HG02678 (cell line): ENCODE measurements around the gene COPE.
"Not testable (repeated sequence)": the region's sequence is repeated elsewhere in the genome, so short reads cannot be mapped to it uniquely, and the experiment has no call there.

Source experiments
- ATAC-seq: cut with Tn5 transposase; IDR thresholded peaks from one replicate; pipeline ENCODE4 v1.9.1; 2021; ENCODE audit warnings: mild to moderate bottlenecking, moderate library complexity; ENCODE audit not compliant: unreplicated experiment

The COPE gene

DNA sequence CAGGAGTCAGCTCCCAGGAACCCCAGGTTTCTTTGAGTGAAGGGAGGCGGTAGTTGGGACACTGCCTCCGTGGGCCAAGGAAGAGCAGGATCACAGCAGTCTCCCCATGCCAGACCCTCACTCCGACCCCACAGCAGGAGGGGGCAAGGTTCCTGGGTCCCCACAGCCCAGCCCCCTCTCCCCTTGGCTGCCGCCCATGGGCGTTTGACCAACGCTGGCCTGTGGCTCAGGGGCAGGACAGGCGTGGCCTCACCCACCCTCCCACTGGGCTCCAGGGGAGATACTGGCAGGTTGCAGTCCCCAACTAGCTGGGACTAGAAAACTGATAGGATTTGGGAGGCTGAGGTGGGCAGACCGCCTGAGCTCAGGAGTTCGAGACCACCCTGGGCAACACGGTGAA, 9.2 kb downstream of the COPE start:
- no peak for ATAC-seq

DNA sequence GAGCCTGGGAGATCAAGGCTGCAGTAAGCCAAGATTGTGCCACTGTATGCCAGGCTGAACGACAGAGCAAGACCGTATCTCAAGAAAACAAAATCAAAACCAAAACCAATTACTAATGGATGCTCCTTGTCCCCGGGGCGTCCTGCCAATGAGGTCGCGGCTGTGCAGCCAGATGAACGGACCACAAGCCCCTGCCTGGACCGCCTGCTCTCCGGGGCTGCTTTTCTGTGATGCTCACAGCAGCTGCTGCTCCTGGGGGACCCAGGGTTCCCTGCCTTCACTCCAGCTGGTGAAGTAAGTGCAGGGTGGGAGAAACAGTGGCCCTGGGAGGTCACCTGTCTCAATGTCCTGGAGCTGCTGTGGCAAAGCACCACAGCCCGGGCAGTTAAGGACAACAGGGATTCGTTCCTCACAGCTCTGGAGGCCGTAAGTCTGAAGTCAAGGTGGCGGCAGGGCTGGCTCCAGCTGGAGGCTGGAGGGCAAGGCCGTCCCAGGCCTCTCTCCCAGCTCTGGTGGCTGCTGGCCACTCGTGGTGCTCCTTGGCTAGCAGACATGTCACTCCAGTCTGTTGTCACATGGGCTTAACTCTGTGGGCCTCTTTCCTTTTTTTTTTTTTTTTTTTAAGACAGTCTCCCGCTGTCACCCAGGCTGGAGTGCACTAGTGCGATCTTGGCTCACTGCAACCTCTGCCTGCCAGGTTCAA, 10.1 kb downstream of the COPE start:
- no peak for ATAC-seq

DNA sequence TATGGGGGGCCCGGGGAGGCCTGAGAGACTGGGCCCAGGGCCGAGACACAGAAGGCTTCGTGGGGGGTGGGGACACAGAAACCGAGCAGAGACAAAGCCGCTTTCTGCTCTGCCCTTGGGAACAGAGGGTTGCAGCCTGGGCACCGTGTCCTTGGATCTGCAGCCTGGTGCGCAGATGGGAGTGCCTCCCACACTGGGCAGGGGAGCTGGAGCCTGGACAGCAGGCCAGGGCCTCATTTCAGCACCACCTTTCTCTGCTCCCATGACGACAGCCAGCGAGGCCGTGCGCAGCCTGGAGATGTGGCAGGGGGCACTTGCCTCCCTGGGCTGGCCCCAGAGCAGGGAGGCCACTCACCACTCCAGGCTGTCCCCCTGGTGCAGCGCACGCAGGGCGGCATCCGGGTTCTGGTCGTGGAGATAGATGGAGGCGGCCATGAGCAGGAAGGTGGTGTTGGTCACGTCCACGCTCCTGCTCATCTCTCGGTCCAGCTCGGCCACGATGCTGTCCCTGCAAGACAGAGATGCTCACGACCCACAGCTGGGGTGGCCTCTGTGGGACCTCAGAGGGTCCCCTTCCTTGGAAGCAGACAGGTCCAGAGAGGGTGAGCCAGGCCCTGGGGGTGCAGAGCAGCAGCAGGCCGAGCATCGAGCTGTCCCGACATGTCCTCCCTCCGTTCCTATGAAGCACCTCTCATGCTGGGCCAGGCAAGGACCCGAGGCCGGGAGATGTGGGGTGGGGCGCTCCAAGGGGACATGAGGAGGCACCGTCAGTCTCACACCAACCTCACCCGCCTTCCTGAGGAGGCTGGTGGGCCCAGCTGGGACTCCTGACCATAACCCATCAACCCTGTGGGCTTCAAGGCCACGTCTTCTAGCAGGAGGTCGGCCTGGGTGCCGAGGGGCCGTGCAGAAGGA, 12.3 kb downstream of the COPE start:
- ATAC-seq: no peak

DNA sequence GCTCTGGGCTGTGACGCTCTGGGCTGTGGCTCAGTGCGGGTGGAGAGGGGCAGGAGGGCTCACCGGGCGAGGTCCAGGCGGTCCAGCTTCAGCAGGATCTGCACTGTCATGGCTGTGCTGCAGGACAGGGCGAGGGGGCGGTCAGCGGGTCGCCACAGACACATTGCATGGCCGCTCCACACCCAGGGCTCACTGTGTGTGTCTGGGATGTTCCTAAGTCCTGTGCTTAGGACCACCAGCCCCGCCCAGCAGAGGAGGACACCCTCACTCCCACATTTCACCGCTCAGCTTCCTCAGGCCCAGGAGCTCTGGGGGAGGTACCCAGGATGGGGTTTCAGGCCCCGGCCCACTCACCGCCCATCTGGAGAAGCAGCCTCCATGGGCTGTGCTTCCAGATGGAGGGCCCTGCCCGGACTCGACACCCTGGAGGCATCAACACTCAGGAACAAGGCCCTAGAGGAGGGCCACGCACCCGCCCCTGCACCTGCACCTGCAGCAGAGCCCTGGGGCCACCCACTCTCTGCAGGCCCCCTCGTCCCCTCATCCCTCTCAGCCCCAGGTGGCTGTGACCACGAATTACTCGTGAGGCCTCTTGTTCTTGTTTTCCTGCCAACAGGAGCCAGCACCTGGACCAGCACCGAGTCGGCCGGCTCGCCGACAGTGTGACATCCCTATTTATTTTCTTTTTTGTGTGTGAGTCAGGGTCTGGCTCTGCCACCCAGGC, 13.5 kb downstream of the COPE start:
- ATAC-seq: no peak

DNA sequence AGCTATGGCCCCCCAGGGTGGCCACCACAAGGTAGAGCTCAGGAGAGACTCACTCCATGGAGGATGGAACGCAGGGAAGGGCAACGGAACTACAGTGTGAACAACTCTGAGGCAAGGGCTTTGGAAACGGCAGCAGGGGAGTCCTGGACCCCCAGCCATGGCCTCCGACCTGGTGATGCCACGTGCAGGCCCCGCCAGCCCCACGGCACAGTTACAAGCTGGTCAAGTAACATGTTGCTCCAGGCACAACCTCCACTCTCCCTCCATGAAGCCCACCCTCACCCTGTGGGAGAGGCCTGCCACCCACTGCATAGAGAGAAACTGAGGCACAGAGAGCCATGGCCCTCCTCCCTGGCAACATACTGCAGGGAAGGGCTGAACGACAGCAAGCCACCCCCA, 14.1 kb downstream of the COPE start:
- no peak for ATAC-seq

DNA sequence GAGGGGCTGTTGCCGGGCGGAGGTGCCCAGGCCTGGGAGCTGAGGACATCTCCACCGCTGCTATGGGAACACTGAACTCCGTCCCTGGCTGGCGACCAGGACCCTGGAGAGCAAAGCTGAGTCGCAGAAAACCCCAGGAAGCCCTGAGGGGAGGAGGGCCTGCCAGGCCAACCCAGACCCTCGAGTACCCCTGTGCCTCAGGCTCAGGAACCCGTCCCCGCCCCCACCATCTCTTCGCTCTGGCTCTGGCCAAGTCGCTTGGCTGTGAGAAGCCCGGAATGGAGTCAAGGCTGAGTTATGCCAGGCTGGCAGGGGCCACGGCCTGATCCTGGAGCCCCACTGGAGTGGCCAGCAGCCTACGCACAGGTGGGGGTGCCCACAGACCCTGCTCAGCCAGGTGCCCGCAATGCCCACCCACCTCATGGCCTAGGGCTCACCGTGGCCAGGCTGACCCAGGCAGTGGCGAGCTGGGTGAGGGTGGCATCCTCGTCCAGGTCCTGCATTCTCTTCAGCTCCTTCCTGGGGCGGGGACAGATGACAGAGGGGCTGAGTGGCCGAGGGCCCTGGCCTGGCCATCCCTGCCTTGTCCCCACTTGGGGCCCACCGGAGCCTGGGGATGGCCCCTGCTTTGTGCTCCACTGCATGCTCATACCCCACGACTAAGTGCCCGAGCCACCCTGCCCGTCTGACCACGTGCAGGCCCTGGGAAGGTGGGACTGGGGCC, 14.7 kb downstream of the COPE start:
- ATAC-seq: no peak

DNA sequence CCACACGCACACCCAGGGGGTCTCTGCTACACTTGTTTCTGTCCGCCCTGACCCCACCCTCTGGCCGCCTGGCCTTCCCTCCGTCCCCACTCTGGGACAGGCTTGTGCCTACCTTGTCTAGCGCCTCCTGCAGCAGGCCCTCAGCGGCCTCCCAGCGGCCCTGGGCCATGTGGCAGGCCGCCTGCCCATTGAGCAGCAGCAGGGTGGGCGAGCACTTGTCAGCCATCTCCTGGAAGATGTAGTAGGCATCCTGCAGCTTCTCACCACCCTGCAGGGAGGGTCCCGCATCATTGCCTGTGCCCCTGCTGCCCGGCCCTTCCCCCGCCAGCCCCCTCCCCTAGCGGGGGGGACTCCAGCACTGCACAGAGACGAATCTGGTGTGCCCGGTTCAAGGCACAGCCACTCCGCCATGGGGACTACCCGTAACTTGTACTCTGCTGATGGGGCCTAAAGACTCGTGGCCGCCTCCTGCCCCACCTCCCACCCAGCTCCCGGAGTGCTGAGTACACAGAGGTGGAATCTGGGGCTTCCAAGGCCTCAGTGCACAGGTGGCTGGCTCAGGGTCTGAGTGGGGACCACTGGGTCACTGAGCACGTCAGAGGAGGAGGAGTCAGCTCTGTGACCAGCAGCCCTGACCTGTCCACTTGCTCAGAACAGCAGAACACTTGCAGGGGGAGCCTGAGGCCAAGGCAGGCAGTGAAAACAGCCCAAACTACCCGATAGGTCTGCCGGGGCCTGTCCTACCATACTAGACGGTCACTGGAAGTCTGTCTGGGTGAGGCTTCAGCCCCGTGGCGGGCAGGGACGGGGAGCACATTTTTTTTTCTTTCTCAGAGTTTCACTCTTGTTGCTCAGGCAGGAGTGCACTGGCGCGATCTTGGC, 15.8 kb downstream of the COPE start:
- no peak for ATAC-seq

DNA sequence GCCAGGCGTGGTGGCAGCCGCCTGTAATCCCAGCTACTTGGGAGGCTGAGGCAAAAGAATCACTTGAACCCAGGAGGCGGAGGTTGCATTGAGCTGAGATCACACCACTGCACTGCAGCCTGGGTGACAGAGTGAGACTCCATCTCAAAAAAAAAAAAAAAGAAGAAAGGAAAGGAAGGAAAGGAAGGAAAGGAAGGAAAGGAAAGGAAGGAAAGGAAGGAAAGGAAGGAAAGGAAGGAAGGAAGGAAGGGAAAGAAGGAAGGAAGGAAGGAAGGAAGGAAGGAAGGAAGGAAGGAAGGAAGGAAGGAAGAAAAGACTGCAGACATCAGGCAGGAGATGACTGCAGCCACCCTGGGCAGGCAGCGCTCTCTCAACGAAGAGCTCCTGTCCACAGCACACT, 16.7 kb downstream of the COPE start:
- ATAC-seq: not testable (repeated sequence)

DNA sequence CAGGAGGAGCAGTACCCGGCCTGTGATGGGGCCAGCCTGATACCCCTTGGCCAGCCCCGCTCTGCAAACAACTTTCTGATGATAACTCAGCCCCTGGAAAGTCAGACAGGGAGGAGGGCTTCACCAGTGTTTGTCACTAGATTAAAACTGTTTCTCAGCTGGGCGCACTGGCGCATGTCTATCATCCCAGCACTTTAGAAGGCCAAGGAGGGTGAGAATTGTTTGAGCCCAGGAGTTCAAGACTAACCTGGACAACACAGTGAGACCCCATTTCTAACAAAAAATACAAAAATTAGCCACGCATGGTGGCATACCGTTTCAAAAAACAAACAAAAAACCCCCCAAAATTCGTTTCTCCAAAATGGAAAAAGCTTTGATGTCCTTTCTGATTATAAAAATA, 17.7 kb downstream of the COPE start:
- no peak for ATAC-seq

DNA sequence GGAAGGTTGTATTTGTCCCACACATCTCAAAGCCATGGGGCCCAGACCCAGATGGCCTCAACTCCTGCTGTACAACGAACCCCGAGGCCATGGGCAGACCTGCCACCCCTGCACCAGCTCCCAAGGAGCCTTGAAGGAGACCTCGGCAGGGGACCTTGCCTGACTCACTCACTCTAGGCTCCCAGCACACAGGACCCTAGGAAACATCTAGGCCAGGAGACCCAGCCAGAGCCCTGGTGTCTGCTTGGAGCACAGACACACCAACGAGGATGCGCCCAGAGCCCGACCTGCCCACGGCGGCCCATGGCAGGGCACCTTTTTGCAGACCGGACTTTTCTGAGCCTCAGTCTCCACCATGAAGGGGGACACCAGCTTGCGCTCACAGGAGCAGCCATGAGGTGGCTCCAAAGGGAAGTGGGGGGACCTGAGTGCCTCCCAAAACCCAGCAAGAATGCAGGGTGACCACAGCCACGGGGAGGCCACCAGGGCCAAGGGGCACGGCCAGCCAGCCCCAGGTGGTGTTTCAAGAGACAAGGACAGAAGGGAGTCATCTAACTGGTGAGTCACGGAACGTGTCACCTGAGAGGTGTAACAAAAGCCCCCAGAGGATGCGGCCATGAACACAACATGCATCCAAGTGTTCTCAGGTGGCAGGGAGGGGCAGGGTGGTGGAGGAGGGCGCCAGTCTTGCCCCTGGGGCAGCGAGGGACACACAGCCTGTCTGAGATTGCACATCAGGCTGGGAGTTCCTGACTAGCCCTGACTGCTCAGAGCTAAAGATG, 18.3 kb downstream of the COPE start:
- ATAC-seq: no peak

DNA sequence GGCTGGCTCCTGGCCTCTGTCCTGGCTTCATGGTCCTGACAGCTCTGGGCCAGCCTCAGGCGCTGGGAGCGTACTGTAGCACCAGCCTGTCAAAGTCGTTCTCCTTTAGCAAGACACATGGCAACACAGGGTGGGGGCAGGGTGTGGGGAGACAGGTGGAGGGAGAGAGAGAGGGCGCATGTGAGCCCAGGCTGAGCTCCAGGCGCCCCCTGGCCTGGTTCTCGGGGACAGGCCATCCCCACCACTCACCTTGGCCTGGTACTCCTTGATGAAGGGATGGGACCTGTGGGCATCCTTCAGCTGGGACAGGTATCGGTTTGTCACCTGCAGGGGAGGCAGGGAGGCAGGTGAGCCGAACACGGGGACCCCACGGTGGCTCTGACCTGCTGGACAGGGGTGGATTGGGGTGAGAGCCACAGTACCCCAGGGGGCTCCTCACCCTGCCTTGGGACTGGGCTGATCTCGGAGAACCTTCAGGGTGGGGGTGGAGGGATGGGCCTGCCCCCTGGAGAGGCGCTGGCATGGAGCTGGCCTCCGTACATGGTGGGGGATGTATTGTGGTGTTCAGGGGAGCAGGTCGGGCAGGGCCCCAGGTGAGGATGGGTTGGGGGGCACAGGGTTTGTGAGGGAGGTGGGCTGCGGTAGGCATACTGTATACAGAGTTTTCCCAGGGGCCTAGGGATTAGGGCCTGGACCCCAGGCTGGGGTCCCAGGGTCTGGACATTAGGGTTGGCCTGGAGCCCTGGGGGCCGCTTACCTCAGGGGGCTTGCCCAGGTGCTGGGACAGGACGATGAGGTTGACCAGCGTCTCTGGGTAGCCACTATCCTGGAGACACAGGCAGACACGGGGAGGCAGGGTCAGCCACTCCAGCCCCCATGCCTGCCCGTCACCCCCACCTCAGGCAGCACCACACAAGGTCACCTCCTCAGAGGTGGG, 19.3 kb downstream of the COPE start:
- ATAC-seq: no peak

DNA sequence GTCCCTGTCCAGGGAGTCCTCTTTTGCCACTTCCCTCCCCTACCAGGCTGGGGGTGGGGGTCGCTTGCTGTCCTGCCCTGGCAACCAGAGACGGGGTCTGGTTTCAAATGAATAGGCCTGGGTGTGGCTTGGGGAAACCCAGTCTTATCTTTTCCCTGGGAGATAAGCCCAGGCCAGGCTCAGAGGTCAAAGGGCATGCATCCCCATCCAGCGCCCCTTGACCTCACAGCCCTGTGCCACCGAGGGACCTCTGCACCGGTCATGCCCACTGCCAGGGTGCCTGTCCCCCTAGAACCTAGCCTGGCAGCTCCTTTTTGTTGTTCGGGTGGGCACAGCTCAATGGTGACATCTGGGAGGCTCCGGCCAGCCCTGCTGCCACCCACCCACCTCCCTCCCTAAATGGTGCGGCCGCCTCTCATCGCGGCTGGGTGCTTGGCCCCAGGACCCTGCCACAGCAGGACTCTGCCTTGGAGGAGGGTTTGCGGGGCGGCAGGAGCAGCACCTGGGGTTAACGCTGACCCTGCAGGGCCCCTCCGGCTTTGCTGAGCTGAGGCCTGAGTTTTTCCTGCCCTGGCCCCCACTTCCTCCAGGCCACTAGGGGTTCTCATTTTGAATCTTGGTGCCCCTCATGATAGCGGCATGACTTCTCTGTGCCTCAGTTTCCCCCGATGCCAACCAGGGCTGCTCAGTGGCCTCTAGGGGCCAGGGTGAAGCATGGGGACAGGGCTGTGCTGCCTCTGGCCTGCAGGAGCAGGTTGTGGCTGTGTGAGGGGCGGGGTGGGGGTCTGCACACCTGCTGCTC, 20.4 kb downstream of the COPE start:
- ATAC-seq: no peak

DNA sequence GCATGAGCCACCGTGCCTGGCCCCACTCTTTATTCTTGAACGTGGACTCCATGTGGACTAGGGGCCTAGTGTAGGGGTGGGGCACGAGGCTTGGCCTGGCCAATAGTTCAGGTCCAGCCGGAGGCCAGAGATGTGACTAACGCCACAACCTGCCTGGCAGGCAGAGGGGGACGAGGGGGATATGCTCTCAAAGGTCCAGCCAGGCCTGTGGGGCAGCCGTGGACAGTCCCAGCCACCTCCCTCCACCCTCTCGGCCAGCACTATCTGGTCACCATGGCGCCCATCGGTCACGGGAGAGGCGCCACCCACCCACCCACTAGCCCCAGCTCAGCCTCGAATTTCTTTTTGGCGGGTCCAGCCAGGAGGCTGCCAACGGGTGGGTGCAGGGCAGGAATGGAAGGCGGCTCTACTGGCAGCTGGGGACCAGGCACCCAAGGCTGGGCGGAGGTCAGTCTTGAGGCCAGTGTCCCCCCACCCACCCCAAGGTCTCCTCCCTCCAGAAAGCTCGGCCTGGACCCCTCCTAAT, 21.0 kb downstream of the COPE start:
- ATAC-seq: no peak

DNA sequence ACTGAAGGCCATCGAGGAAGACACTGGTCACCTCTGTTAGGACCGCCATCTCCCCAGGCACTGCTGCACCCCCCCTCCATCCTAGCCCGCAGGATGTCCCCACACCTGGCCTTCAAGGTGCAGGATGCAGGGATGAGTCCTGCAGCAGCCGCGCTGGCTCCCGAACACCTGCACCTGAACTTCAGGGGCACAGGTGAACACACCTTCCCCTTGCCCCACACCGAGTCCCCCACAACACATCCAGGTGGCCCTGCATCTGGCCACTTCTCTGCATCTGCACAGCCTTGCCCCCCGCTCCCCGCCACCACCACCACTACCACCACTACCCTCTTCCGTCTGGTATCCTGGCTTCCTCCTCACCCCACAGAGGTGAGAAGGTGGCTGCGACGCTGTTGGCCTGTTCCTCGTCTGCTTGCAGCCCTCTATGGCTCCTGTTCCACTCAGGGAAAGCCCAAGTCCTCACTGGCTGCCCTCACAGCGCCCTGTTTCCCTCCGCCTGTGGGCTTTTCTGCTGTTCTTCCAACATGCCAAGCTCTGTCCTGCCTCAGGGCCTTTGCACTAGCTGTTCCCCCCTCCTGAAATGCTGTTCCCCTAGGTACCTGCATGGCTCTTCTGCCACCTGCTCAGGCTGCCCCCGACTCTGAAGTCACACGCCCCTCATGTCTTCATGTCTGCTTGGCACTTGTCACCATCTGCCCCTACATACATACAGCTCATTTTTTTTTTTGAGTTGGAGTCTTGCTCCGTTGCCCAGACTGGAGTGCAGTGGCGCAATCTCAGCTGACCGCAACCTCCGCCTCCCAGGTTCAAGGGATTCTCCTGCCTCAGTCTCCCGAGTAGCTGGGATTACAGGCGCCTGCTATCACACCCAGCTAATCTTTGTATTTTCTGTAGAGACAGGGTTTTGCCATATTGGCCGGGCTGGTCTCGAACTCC, 21.8 kb downstream of the COPE start:
- no peak for ATAC-seq

DNA sequence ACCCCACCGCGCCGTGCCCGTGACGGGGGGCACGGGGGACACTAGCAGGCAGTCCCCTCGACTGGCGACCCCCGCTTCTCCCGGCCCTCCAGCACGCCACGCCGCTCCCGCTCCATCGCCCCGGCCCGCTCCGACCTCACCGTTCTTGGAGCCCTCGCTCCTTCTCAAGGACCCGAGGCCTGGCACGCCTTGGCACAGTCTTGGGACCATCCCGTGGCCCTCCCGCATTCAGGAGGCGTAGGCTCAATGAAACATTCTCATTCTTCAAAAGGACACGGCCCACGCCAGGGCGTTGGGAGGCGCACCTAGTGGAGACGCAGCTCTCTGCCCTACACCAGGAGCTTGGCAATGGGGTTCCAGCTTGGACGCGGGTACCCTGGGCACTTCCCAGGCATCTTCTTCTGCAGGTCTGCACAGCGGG, 22.8 kb downstream of the COPE start:
- ATAC-seq: no peak

DNA sequence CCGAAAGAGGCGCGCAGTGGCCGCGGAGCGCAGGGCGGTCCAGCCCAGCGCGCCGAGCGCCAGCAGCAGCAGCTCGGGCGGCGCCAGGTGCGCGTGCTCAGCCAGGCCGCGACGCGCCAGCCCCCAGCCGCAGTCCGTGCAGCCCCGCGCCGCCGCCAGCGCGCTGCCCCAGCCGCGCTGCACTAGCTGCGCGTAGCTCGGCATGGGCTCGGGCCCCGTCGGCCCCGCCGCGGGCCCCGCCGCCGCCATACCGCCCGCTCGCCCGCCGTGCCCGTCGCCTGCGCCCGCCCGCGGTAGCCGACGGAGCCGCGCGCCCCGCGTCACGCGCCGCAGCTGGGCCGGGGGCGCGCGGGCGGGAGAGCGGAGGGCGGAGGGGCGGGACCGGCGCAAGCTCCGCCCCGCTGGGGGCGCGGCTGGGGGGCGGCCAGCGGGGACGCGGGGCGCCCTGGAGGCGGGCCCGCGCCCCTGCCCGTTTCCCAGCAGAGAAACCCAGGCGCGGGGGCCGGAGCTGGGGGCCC, 23.3 kb downstream of the COPE start, which contains the start of gene CERS1:
Gene CERS1, minus strand, starts transcription at position 335 of the 518 bp plus-strand sequence. Its CDS starts 86 bp downstream, at position 249.
- no peak for ATAC-seq
